Measurements from ENCODE around the gene TM4SF18.
"Not testable (repeated sequence)": the region's sequence is repeated elsewhere in the genome, so short reads cannot be mapped to it uniquely, and the experiment has no call there.

The TM4SF18 gene

GRCh38 chr3:149368201-149368673 is 34.8 kb upstream of the TM4SF18 start:
- no peak for DNase-seq (ENCODE audit: low spot score)

GRCh38 chr3:149366941-149367840 is 33.8 kb upstream of the TM4SF18 start:
- no peak for DNase-seq (ENCODE audit: low spot score)

- DNase-seq (ENCODE audit: low spot score), result no peak
These were observed 32.6 kb upstream of the TM4SF18 start for GRCh38 chr3:149366031-149366430.

GRCh38 chr3:149364624-149365023 is 31.2 kb upstream of the TM4SF18 start:
- no peak for DNase-seq (ENCODE audit: low spot score)

GRCh38 chr3:149363053-149363452 is 29.6 kb upstream of the TM4SF18 start:
- no peak for DNase-seq (ENCODE audit: low spot score)

GRCh38 chr3:149362366-149362765 is 28.9 kb upstream of the TM4SF18 start:
- DNase-seq (ENCODE audit: low spot score), result no peak

GRCh38 chr3:149356630-149357029 is 23.2 kb upstream of the TM4SF18 start:
- no peak for DNase-seq (ENCODE audit: low spot score)

- DNase-seq (ENCODE audit: low spot score), result no peak
These were observed 22.7 kb upstream of the TM4SF18 start for GRCh38 chr3:149356044-149356592.

GRCh38 chr3:149353581-149354184 is 20.2 kb upstream of the TM4SF18 start:
- DNase-seq (ENCODE audit: low spot score), result no peak

- peak; percentile 81 for DNase-seq (ENCODE audit: low spot score)
These were observed 19.1 kb upstream of the TM4SF18 start for GRCh38 chr3:149352556-149352955.

- no peak for DNase-seq (ENCODE audit: low spot score)
These were observed 10.5 kb upstream of the TM4SF18 start for GRCh38 chr3:149343951-149344350.

GRCh38 chr3:149342413-149343380 is 9.3 kb upstream of the TM4SF18 start:
- DNase-seq (ENCODE audit: low spot score), result no peak

- DNase-seq (ENCODE audit: low spot score), result no peak
These were observed 7.0 kb upstream of the TM4SF18 start for GRCh38 chr3:149340310-149340933.

- peak; percentile 34 for DNase-seq (ENCODE audit: low spot score)
These were observed 6.5 kb upstream of the TM4SF18 start for GRCh38 chr3:149339931-149340309.

GRCh38 chr3:149337486-149337885 is 4.0 kb upstream of the TM4SF18 start:
- not testable (repeated sequence) for DNase-seq (ENCODE audit: low spot score)

- DNase-seq (ENCODE audit: low spot score), result no peak
These were observed 3.5 kb upstream of the TM4SF18 start for GRCh38 chr3:149336925-149337324.

GRCh38 chr3:149332771-149333170 is 665 bp downstream of the TM4SF18 start:
- no peak for DNase-seq (ENCODE audit: low spot score)

GRCh38 chr3:149332227-149332765 is 1.1 kb downstream of the TM4SF18 start:
- no peak for DNase-seq (ENCODE audit: low spot score)

GRCh38 chr3:149331396-149331795 is 2.0 kb downstream of the TM4SF18 start:
- no peak for DNase-seq (ENCODE audit: low spot score)

- DNase-seq (ENCODE audit: low spot score), result no peak
These were observed 2.7 kb downstream of the TM4SF18 start for GRCh38 chr3:149330609-149331331.

Measured in D341Med (cell line).